ENCODE results near the gene DNASE1L2. TPM values are rescaled to one million over a fixed set of nuclear protein-coding genes. Genes with fewer than 3 reads are reported as not detected.

Gene DNASE1L2
- total and polyA plus RNA-seq, 2 of the 4 experiments (the other 2 are of a cell fraction): 0.18 to 0.75 TPM

- H3K4me1 ChIP-seq (ENCODE audit: control insufficient read depth, insufficient read depth, low read length): peaks cover 5% of the 10 kb centered on the region; the same call in 1 of the 2 replicates
- no peak overlapping the region for H3K56ac ChIP-seq (ENCODE audit: extremely low read depth, insufficient read depth, low read length)
- H3K4ac ChIP-seq (ENCODE audit: low read depth, low read length): no peak overlapping the region
- no peak overlapping the region for H3K27ac ChIP-seq (ENCODE audit: insufficient read depth, low read length)
- ChIA-PET CTCF (no interaction called here), POLR2A (ENCODE audit: unreplicated experiment) (no interaction called here)
- H3K9me1 ChIP-seq (ENCODE audit: insufficient read depth, low read length): no peaks in the 10 kb centered on the region
- 97% methylated on average over 17 of the region's 51 CpGs; no CpG with 5 or more reads in 1 of the 2 experiments for WGBS, 2 experiments (ENCODE audit: extremely low coverage in 2 of 2, insufficient read length in 1 of 2)
- ATAC-seq (ENCODE audit: low read depth) (no peak), DNase-seq (no peak)
- H3K23ac ChIP-seq (ENCODE audit: low read depth, low read length): no peak overlapping the region
- no peak overlapping the region for H4K5ac ChIP-seq (ENCODE audit: low read depth, low read length)
- no peak overlapping the region for H2AK5ac ChIP-seq (ENCODE audit: low read depth, low read length)
- H3K36me3 ChIP-seq (ENCODE audit: control insufficient read depth, insufficient read depth, low read length): peaks cover 54% of the 10 kb centered on the region
- H3K9ac ChIP-seq (ENCODE audit: low read depth, low read length): no peak overlapping the region
- no peak overlapping the region for H3K14ac ChIP-seq (replicated peaks; ENCODE audit: low read depth, low read length)
- peaks cover 0 to 4% of the 10 kb centered on the region in 2 experiments; a peak in 2 of 4 replicates for H3K79me1 ChIP-seq (ENCODE audit: low read depth in 1 of 2, low read length in 2 of 2)
- H2BK20ac ChIP-seq (ENCODE audit: low read depth, low read length): no peak overlapping the region
- H3K9me3 ChIP-seq (ENCODE audit: control insufficient read depth, insufficient read depth, low read length): no peaks in the 10 kb centered on the region
- no peak overlapping the region for H4K91ac ChIP-seq (ENCODE audit: insufficient read depth, low read depth, low read length)
- no peak overlapping the region for H2AK9ac ChIP-seq (replicated peaks; ENCODE audit: low read depth, low read length, poor library complexity)
- in situ Hi-C loops (cut with MboI; ENCODE audit: low sequenced_read_pairs): no loop called here
- dilution Hi-C loops (cut with HindIII; ENCODE audit: low sequenced_read_pairs, unreplicated experiment): no loop called here
- H2BK120ac ChIP-seq (ENCODE audit: low read depth, low read length): no peak overlapping the region
- H2BK5ac ChIP-seq (ENCODE audit: low read depth, low read length, poor library complexity, severe bottlenecking): no peak overlapping the region
- H3K4me2 ChIP-seq (ENCODE audit: low read depth, low read length): no peak overlapping the region
- H2BK15ac ChIP-seq (ENCODE audit: low read depth, low read length): no peak overlapping the region
- no peak overlapping the region for H3K18ac ChIP-seq (ENCODE audit: low read depth, low read length)
- BruUV-seq (replicated peaks): no TSS peak
- H2AFZ ChIP-seq (replicated peaks; ENCODE audit: low read length, poor library complexity): no peak overlapping the region
- no peak overlapping the region for H3K4me3 ChIP-seq (ENCODE audit: insufficient read depth, low read depth, low read length)
- intact Hi-C loops (cut with micrococcal nuclease): no loop called here
- peaks cover 18% of the 10 kb centered on the region for H4K20me1 ChIP-seq (ENCODE audit: insufficient read depth, low read length)
- H4K8ac ChIP-seq (ENCODE audit: low read depth in 2 of 2, low read length in 2 of 2): no peak overlapping the region
- peaks cover 9% of the 10 kb centered on the region for H3K27me3 ChIP-seq (ENCODE audit: control insufficient read depth, insufficient read depth, low read length)
- TF ChIP-seq RAD21 (IDR thresholded peaks at IDR 0.05; ENCODE audit: low read length) (no peak), USF2 (IDR thresholded peaks at IDR 0.05; ENCODE audit: low read depth, low read length) (no peak), RFX5 (IDR thresholded peaks at IDR 0.05; ENCODE audit: low read depth, low read length) (no peak), RCOR1 (IDR thresholded peaks at IDR 0.05; ENCODE audit: insufficient replicate concordance, low read length) (no peak), MXI1 (IDR thresholded peaks at IDR 0.05; ENCODE audit: borderline replicate concordance, low read depth, low read length) (no peak), MAFK (IDR thresholded peaks at IDR 0.05; ENCODE audit: low read depth, low read length) (no peak), SMC3 (IDR thresholded peaks at IDR 0.05; ENCODE audit: low read depth, low read length) (no peak), FOS (IDR thresholded peaks at IDR 0.05; ENCODE audit: low read depth, low read length) (no peak), BHLHE40 (IDR thresholded peaks at IDR 0.05; ENCODE audit: low read depth, low read length) (no peak), CEBPB (IDR thresholded peaks at IDR 0.05; ENCODE audit: low read depth, low read length) (no peak), MAZ (IDR thresholded peaks at IDR 0.05; ENCODE audit: borderline replicate concordance, low read depth, low read length) (no peak), ELK1 (IDR thresholded peaks at IDR 0.05; ENCODE audit: borderline replicate concordance, low read depth, low read length) (no peak), CHD1 (IDR thresholded peaks at IDR 0.05; ENCODE audit: low read depth, low read length) (no peak), NFE2L2 (IDR thresholded peaks at IDR 0.05; ENCODE audit: low read depth, low read length) (no peak)
Measured at GRCh38 chr16:2233872-2234812, 2.1 kb upstream of the DNASE1L2 start.

Data from IMR-90 (cell line).